Activated effector memory CD4-positive, alpha-beta T cell treated with Interleukin-2 at 50 U/mL for 16 hours (primary cell): Measurements from ENCODE around the gene BSDC1.

Source experiments
- DNase-seq: peaks from one replicate; pipeline ENCODE4 v3.0.0-alpha.2; 2020

Gene BSDC1

GRCh38 chr1:32393136-32393535 is 1.1 kb downstream of the BSDC1 start:
- DNase-seq: no peak

DNA sequence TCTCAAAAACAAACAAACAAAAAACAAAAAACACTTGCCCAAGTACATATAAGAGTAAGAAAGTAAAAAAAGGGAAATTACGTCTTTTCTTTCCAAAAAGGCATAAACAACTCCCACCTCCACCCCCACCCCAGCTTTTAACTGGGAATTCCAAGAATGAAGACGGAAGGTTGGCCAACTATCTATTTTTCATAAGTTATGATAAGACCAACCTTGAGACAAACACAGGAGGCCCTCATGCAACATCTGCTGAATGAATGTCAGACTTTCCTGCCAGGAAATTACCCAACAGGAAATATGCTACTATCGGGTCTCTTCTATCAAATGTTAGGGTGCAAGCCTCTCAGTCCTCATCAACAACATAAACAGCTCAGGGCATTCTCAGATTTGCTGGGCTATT is 1.9 kb downstream of the BSDC1 start:
- no peak for DNase-seq

GRCh38 chr1:32390904-32391870 is 3.1 kb downstream of the BSDC1 start:
- DNase-seq: no peak

- DNase-seq: no peak
These were observed 5.6 kb downstream of the BSDC1 start for GRCh38 chr1:32388641-32389040.

DNA sequence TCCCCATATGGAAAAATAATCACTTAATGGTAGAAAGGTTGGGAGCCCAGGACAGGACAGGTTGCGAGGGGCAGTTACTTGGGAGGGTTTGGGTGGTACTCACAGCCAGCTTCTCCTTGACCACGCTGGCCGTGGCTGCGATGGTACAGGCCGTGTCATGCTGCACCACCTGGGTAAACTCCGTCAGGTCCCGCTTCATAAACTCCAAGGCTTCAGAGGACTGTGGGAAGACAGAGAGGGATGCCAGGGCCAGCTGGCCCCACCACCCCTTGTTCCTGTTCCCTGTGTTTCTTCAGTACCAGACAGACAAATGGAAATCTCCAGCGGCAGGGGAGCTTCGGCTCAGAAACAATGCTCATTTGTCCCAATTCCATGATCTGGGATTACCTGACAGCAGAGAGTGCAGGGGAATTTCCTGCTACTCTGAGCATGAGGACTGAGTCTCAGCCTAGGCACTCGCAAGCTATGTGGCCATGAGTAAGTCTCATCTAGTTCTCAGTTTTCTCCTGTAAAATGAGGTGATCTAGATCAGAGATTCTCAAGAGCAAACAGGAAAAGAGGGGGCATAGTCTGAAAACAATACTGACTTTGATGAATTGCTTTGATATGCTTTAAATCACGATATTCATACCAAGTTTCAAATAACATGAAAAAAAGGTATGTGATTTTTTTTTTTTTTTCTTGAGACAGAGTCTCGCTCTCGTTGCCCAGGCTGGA is 7.4 kb downstream of the BSDC1 start:
- DNase-seq: no peak

DNA sequence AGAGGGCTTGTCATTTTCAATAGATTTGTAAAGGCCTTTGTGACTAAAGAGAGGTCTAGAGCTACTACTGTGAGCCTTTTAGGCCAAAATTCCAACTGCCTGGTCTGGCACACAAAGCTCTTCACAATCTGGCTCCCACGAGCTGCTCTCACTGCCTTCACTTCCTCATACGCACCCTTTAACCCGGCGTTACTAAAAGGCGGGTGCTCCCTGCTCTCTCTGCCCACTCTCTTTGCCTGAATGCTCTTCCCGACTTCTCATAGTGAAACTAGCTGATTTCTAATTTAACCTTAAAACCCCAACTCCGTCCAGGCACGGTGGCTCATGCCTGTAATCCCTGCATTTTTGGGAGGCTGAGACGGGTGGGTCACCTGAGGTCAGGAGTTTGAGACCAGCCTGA is 14.2 kb downstream of the BSDC1 start:
- DNase-seq: no peak

DNA sequence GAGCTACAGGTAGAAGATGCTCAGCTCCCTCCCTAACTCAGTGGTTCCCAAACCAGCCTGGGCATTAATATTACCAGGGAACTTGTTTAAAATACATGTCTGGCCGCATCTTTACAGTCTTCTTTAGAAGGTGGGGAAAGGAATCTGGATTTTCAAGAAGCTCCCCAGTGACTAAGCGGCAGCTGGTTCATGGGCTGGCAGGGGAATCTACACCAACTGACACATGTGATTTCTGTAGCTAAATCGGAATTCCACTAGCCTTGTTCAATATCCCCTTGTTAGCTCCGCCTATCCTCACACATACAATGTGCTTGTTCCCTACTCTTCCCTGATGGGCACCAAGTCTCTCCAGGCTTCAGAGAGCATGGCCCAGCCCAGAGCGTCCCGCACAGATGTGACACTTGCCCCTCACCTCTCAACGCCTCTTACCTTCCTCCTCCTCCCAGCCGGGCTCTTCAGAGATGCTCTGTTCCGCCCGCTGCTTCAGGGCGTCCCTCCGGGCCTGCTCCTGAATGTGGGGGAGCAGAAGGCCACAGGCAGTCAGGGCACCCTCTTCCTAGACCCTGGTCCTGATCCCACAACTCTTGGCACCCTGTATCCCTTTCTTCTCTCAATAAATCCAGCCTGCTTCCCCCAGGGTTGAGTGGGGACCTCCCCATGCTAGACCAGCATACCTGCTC is 16.6 kb downstream of the BSDC1 start:
- DNase-seq: no peak

DNA sequence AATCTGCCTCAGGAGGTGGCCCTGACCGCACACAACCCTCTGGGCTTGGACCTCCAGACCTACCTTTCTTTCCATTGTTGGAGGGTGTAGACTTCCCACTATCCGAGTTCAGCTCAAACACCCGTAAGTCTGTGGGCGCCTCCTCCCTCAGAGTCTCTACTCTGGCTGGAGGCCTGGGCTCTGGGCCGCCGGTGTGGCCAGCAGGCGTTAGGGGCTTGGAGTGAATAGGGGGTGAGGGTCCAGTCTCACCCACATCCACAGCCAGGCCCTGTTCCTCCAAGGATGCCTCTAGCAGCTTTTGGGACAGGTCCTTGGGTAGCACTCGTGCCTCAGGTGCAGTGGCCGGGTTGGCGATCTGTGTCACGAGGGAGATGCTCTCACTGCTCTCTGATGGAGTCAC is 18.0 kb downstream of the BSDC1 start:
- DNase-seq: no peak

DNA sequence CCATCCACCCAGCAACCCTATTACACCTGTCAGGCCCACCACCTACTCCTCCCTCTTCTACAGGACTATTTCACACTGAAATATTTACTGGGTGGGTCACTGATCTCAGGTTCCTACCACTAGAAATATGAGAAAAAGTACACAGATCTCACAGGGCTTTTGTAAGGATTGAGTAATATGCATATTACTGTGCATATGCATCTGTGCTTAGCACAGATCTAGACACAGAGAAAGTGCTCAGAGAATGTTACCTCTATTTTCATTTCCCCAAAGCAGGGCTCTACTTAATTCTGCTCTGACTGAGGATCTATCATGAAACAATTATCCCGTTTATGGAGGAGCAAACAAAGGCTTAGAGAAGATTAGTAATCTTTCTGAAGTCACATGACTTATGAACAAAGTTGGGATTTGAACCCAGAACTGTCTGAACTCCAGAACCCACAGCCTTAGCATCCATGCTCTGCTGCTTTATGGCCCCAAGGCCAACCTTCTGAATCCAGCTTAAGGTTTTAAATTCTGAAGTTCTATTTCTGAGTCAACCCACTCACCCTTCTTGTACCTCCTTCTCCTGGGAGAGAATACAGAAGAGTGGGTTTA is 20.1 kb downstream of the BSDC1 start:
- no peak for DNase-seq

- peak; percentile 44 for DNase-seq
These were observed 22.0 kb downstream of the BSDC1 start for GRCh38 chr1:32372149-32372756.

GRCh38 chr1:32367912-32368635 is 26.2 kb downstream of the BSDC1 start:
- DNase-seq: no peak

DNA sequence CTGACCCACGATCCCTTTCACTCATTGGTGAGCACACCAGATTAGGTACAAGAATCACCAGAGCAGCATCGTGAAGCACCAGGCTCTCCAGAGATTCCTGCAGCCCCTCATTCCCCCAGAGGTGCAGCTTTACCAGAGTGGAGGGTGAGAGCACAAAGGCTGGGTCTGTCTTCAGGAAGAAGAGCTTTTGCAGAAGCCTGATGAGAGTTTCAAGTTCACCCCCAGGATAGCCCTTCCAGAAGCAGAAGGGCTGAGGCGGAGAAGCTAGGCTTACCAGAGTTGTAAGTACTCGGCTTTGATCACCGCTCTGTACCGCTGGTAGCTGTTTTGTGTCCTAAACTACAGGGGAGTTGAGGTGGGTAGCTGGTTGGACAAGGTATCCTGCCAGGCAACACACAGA is 28.8 kb downstream of the BSDC1 start:
- no peak for DNase-seq

- DNase-seq: no peak
These were observed 29.4 kb downstream of the BSDC1 start for GRCh38 chr1:32364836-32365235.

GRCh38 chr1:32363713-32364112 is 30.5 kb downstream of the BSDC1 start:
- no peak for DNase-seq

- DNase-seq: no peak
These were observed 31.5 kb downstream of the BSDC1 start, which contains the start of the genes FAM229A and TSSK3 for GRCh38 chr1:32362474-32363313. TSS of gene FAM229A (minus strand) at chr1:32362485. CDS start at chr1:32362091, 394 bp downstream. TSS of gene TSSK3 (plus strand) at chr1:32362539. CDS start at chr1:32362702, 163 bp downstream.

GRCh38 chr1:32361674-32362473 is 32.4 kb downstream of the BSDC1 start:
- no peak for DNase-seq

DNA sequence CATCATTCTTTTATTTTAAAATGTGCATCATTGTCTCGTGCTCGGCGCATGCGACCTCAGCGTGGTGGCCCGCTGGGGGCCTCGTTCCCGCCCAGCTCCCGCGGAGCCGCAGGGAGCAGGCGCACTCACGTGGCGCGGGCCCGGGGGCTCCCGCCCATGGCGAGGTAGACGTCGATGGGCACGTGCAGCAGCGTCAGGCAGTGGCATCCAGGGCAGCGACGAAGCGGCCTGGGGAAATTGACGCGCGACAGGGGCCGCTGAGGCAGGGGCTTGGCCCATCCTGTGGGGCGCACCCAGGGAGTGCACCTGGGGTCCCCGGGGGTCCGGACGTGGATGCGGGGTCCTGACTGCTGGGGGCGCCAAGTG is 33.0 kb downstream of the BSDC1 start:
- no peak for DNase-seq

- no peak for DNase-seq
These were observed 35.8 kb downstream of the BSDC1 start for GRCh38 chr1:32358435-32358834.

- DNase-seq: no peak
These were observed 36.6 kb downstream of the BSDC1 start for GRCh38 chr1:32357614-32358013.

DNA sequence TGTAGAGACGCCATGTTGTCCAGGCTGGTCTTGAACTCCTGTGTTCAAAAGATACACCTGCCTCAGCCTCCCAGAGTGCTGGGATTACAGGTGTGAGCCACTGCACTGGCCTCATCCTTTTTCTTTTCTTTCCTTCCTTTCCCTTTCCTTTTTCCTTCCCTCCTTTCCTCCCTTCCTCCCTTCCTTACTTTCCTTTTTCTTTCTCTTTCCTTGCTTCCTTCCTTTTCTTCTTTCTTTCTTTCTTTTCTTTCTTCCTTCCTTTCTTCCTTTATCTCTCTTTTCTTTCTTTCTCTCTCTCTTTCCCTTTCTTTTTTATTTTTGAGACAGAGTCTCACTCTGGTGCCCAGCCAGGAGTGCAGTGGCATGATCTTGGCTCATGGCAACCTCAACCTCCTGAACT is 37.8 kb downstream of the BSDC1 start:
- DNase-seq: no peak
